GM23338 (cell line): ENCODE results near the gene CDH4. TPM values are rescaled to one million over a fixed set of nuclear protein-coding genes. Genes with fewer than 3 reads are reported as not detected.

ENCODE experiments used
- ATAC-seq: fragments of 200-7000 bp; cut with Tn5 transposase; 3 replicates; pipeline ENCODE4 v1.9.1; 2020
- DNase-seq: peaks from one replicate; pipeline ENCODE4 v3.0.0-alpha.2; 2015; ENCODE audit warnings: low spot score
- H2AFZ ChIP-seq: fragments of 200-600 bp; sonication (generic); 2 replicates; pipeline ENCODE4 v1.8.0; 2016; ENCODE audit warnings: antibody characterized with exemption, mild to moderate bottlenecking, moderate library complexity
- H3F3A ChIP-seq: fragments of 200-600 bp; sonication (generic); replicated peaks from 2 replicates; pipeline ENCODE4 v1.8.0; 2017; ENCODE audit warnings: antibody characterized with exemption, mixed run types, low read depth
- H3K27ac ChIP-seq: fragments of 200-600 bp; sonication (generic); 2 replicates; pipeline ENCODE4 v1.6.1; 2016; ENCODE audit warnings: low read depth
- H3K27me3 ChIP-seq: fragments of 200-600 bp; sonication (generic); 2 replicates; pipeline ENCODE4 v1.8.0; 2016; ENCODE audit warnings: mild to moderate bottlenecking, mixed run types, moderate library complexity; ENCODE audit not compliant: insufficient read depth
- H3K36me3 ChIP-seq: fragments of 200-600 bp; sonication (generic); 2 replicates; pipeline ENCODE4 v1.8.0; 2016; ENCODE audit warnings: mild to moderate bottlenecking; ENCODE audit not compliant: insufficient read depth
- H3K4me1 ChIP-seq: fragments of 200-600 bp; sonication (generic); 2 replicates; pipeline ENCODE4 v1.8.0; 2016; ENCODE audit warnings: mild to moderate bottlenecking, moderate library complexity; ENCODE audit not compliant: insufficient read depth
- H3K4me2 ChIP-seq: fragments of 200-600 bp; sonication (generic); 2 replicates; pipeline ENCODE4 v1.7.1; 2017; ENCODE audit warnings: mixed run types
- H3K4me3 ChIP-seq: fragments of 200-600 bp; sonication (generic); 2 replicates; pipeline ENCODE4 v1.6.1; 2016; ENCODE audit warnings: mixed run types
- H3K79me2 ChIP-seq: fragments of 200-600 bp; sonication (generic); replicated peaks from 2 replicates; pipeline ENCODE4 v1.8.0; 2017; ENCODE audit warnings: mild to moderate bottlenecking; ENCODE audit not compliant: insufficient read depth
- H3K9me2 ChIP-seq: fragments of 200-600 bp; sonication (generic); 2 replicates; pipeline ENCODE4 v1.8.0; 2017; ENCODE audit not compliant: insufficient read depth
- H4K20me1 ChIP-seq: fragments of 200-600 bp; sonication (generic); replicated peaks from 2 replicates; pipeline ENCODE4 v1.8.0; 2017; ENCODE audit warnings: mild to moderate bottlenecking; ENCODE audit not compliant: insufficient read depth
- H3K27ac Mint-ChIP-seq: 2 replicates; pipeline ENCODE4 v1.8.0; 2020; ENCODE audit warnings: inconsistent platforms, mild to moderate bottlenecking, moderate library complexity, mixed read lengths
- H3K27me3 Mint-ChIP-seq: 3 replicates; pipeline ENCODE4 v1.8.0; 2022; ENCODE audit warnings: low read depth, mild to moderate bottlenecking, moderate library complexity, mixed read lengths, inconsistent platforms; ENCODE audit not compliant: insufficient read depth, poor library complexity
- H3K36me3 Mint-ChIP-seq: 3 replicates; pipeline ENCODE4 v1.8.0; 2021; ENCODE audit warnings: low read depth, mild to moderate bottlenecking, inconsistent platforms, moderate library complexity, mixed read lengths
- H3K4me1 Mint-ChIP-seq: 3 replicates; pipeline ENCODE4 v1.8.0; 2020; ENCODE audit warnings: mild to moderate bottlenecking, inconsistent platforms, mixed read lengths
- H3K4me3 Mint-ChIP-seq: 3 replicates; pipeline ENCODE4 v1.8.0; 2021; ENCODE audit warnings: moderate library complexity, mild to moderate bottlenecking, inconsistent platforms, mixed read lengths
- H3K9me3 Mint-ChIP-seq: 3 replicates; pipeline ENCODE4 v1.8.0; 2020; ENCODE audit warnings: moderate library complexity, mild to moderate bottlenecking, inconsistent platforms, mixed read lengths
- CREB1 ChIP-seq: fragments of 250-450 bp; sonication (Bioruptor Pico); IDR thresholded peaks from 2 replicates; pipeline ENCODE4 v1.5.0; 2020; ENCODE audit warnings: low read depth, mild to moderate bottlenecking, moderate library complexity
- CTCF ChIP-seq, 2 experiments: fragments of 200-600 bp in 1 of 2; sonication (generic) in 1 of 2; conservative IDR thresholded peaks; 2 replicates each; pipeline versions ENCODE4 v1.5.1 to v1.6.1; 2016 to 2017; ENCODE audit warnings: antibody characterized with exemption in 2 of 2, low read depth in 2 of 2, mild to moderate bottlenecking in 2 of 2, moderate library complexity in 1 of 2
- ETS1 ChIP-seq: IDR thresholded peaks from 2 replicates; pipeline ENCODE4 v1.6.1; 2016; ENCODE audit warnings: antibody characterized with exemption
- EZH2 ChIP-seq: fragments of 200-600 bp; sonication (generic); IDR thresholded peaks from one replicate; pipeline ENCODE4 v1.8.0; 2017; ENCODE audit warnings: antibody characterized with exemption, mild to moderate bottlenecking, low read depth; ENCODE audit not compliant: unreplicated experiment
- EZH2phosphoT487 ChIP-seq: fragments of 200-600 bp; sonication (generic); IDR thresholded peaks from one replicate; pipeline ENCODE4 v1.8.1; 2018; ENCODE audit warnings: antibody characterized with exemption; ENCODE audit not compliant: unreplicated experiment
- JUNB ChIP-seq: IDR thresholded peaks from one replicate; pipeline ENCODE4 v1.6.1; 2016; ENCODE audit warnings: antibody characterized with exemption; ENCODE audit not compliant: unreplicated experiment
- NANOG ChIP-seq: IDR thresholded peaks from 2 replicates; pipeline ENCODE4 v1.6.1; 2016; ENCODE audit warnings: antibody characterized with exemption, borderline replicate concordance
- POLR2AphosphoS5 ChIP-seq: IDR thresholded peaks from 2 replicates; pipeline ENCODE4 v1.6.1; 2016; ENCODE audit warnings: antibody characterized with exemption, low read depth
- REST ChIP-seq: IDR thresholded peaks from one replicate; pipeline ENCODE4 v1.6.1; 2018; ENCODE audit warnings: antibody characterized with exemption; ENCODE audit not compliant: unreplicated experiment
- STAT1 ChIP-seq: IDR thresholded peaks from one replicate; pipeline ENCODE4 v1.6.1; 2016; ENCODE audit warnings: antibody characterized with exemption; ENCODE audit not compliant: unreplicated experiment
- ZNF114 ChIP-seq: fragments of 250-450 bp; sonication (Bioruptor Pico); IDR thresholded peaks from 2 replicates; pipeline ENCODE4 v1.5.0; 2020; ENCODE audit warnings: mild to moderate bottlenecking, moderate library complexity
- ZNF331 ChIP-seq: fragments of 250-450 bp; sonication (Bioruptor Pico); IDR thresholded peaks from 2 replicates; pipeline ENCODE4 v1.5.0; 2020; ENCODE audit warnings: low read depth, mild to moderate bottlenecking, moderate library complexity
- ZNF462 ChIP-seq: fragments of 250-450 bp; sonication (Bioruptor Pico); IDR thresholded peaks from 2 replicates; pipeline ENCODE4 v1.5.0; 2020; ENCODE audit warnings: mild to moderate bottlenecking, moderate library complexity
- polyA plus RNA-seq: library from polyadenylated mRNA; unstranded; fragments of >200 nt; fragmentation: Nextera tagmentation; extraction: Ambion mirVana; gene quantifications from 2 replicates; pipeline ENCODE4 v1.2.1, GENCODE V29; 2016
- total RNA-seq: library from RNA; depleted of rRNA; stranded (reverse); fragments of >200 nt; shearing (Covaris generic); gene quantifications from 2 replicates; pipeline ENCODE4 v1.2.3, GENCODE V29; 2014

CDH4 gene
- total and polyA plus RNA-seq, 2 experiments from 2014 or later = 1.2 to 4.2 TPM

GRCh38 chr20:61585764-61586163 is 333.7 kb downstream of the CDH4 start:
- Mint-ChIP-seq H3K36me3 (no peaks in the 10 kb centered on the region), H3K27me3 (peaks cover 16% of the 10 kb centered on the region), H3K9me3 (no peaks in the 10 kb centered on the region; the same call in 2 of the 3 replicates), H3K4me3 (no peak overlapping the region), H3K4me1 (peaks cover 25% of the 10 kb centered on the region), H3K27ac (no peak overlapping the region)
- H3K27me3 ChIP-seq = no peaks in the 10 kb centered on the region
- no peak for ATAC-seq
- H3K36me3 ChIP-seq = no peaks in the 10 kb centered on the region
- no peaks in the 10 kb centered on the region for H3F3A ChIP-seq
- no peak overlapping the region for H2AFZ ChIP-seq
- TF ChIP-seq STAT1 = no peak
- no peak for TF ChIP-seq CREB1 (CRISPR knock-in tag)
- no peak for TF ChIP-seq ZNF331 (CRISPR knock-in tag)
- TF ChIP-seq POLR2AphosphoS5 = no peak
- TF ChIP-seq ZNF114 (CRISPR knock-in tag) = no peak
- no peak for TF ChIP-seq EZH2
- TF ChIP-seq REST = no peak
- no peak for TF ChIP-seq ZNF462 (CRISPR knock-in tag)
- no peak for TF ChIP-seq NANOG
- TF ChIP-seq EZH2phosphoT487 = no peak
- TF ChIP-seq CTCF (conservative IDR thresholded peaks at IDR 0.05; ENCODE audit: low read depth in 2 of 2) = no peak
- TF ChIP-seq JUNB = no peak
- no peak for TF ChIP-seq ETS1
- DNase-seq = no peak
- H3K27ac ChIP-seq = no peak overlapping the region
- no peaks in the 10 kb centered on the region for H4K20me1 ChIP-seq
- no peaks in the 10 kb centered on the region for H3K79me2 ChIP-seq
- H3K4me3 ChIP-seq = no peak overlapping the region
- no peaks in the 10 kb centered on the region for H3K4me1 ChIP-seq
- peaks cover 5% of the 10 kb centered on the region; the same call in 1 of the 2 replicates for H3K9me2 ChIP-seq
- H3K4me2 ChIP-seq = no peak overlapping the region
